Measurements from ENCODE around the gene KRT32.

DNA sequence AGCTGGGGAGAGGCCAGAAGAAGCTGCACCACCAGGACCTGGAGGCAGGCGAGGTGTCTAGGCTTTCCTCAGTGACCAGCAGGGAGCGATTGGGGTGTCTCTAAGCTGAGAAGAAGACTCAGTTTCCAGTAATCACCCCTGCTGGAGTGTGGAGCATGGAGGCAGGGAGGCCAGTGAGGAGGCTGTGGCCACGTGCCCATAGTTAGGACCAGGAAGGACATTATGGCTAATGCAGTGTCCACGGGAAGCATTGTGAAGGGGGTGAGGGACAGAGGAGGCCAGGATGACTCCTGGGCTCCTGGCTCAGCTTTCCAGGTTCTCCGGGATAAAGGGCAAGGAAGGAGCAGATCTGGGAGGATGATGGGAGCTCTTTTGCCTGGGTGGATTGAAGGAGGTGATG is 32.5 kb upstream of the KRT32 start:
- TF ChIP-seq, protein P1, sequence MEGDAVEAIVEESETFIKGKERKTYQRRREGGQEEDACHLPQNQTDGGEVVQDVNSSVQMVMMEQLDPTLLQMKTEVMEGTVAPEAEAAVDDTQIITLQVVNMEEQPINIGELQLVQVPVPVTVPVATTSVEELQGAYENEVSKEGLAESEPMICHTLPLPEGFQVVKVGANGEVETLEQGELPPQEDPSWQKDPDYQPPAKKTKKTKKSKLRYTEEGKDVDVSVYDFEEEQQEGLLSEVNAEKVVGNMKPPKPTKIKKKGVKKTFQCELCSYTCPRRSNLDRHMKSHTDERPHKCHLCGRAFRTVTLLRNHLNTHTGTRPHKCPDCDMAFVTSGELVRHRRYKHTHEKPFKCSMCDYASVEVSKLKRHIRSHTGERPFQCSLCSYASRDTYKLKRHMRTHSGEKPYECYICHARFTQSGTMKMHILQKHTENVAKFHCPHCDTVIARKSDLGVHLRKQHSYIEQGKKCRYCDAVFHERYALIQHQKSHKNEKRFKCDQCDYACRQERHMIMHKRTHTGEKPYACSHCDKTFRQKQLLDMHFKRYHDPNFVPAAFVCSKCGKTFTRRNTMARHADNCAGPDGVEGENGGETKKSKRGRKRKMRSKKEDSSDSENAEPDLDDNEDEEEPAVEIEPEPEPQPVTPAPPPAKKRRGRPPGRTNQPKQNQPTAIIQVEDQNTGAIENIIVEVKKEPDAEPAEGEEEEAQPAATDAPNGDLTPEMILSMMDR (IDR thresholded peaks at IDR 0.05), result no peak
- TF ChIP-seq EZH2 (IDR thresholded peaks at IDR 0.05), result no peak
- no peak for TF ChIP-seq EZH2phosphoT487 (IDR thresholded peaks at IDR 0.05)
